Measurements from ENCODE around the gene ARID1B.

ARID1B gene

GRCh38 chr6:156828280-156828703 is 51.1 kb downstream of the ARID1B start:
- no peak for DNase-seq

- DNase-seq, result no peak
Measured at GRCh38 chr6:156830126-156830525, 52.9 kb downstream of the ARID1B start.

DNA sequence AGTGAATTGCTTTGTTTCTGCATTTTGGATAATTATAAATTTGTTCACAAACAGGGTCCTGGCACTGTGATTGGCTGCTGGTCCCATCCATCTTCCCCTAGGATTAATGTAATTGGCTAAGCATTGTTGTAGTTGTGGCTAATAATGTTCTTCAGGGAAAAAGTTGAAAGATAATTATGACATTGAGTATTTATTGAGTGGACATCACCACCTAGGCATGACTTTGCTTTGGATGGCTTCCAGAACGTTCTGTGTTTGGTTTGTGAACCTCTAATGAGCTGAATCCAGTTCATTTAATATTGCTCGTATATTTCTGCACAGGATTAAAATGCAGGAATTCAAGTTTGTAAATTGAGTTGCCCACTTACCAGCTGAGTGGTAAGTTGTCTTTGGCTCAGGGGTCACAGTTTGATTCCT is 55.1 kb downstream of the ARID1B start:
- DNase-seq, result no peak

GRCh38 chr6:156832669-156833068 is 55.5 kb downstream of the ARID1B start:
- DNase-seq, result no peak

GRCh38 chr6:156833755-156834154 is 56.6 kb downstream of the ARID1B start:
- DNase-seq, result no peak

DNA sequence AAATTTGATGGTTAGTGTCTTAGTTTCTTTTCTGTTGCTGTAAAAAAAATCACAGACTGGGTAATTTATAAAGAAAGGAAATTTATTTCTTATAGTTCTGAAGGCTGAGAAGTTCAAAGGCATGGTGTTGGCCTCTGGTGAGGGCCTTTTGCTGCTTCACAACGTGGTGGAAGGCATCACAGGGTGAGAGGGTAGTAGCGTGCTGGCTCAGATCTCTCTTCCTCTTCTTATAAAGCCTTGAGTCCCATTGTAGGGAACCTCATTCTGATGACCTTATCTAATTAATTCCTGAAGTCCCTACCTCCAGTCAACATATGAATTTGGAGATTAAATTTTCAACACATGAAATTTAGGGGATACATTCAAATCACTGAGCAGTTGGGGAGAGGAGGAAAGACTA is 62.0 kb downstream of the ARID1B start:
- DNase-seq, result no peak

- no peak for DNase-seq
Measured at GRCh38 chr6:156839591-156840001, 62.4 kb downstream of the ARID1B start.

DNA sequence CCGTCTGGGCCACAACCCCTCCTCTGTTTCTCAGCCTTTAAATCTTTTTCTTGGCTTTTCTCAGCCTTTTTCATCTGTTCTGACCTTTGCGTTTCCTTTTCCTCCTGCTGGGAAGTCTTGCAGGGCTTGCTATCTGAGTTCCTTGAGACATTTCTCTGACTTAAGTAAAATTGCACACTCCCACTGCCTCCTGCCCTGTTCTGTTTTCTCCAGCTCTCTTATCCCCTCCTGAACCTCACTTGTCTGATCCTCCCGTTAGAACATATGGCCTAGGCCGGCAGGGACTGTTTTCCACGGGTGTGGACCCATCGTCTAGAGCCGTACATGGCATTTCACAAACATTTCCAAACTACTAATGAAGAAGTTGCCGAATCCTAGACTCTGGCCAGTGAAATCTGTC is 63.0 kb downstream of the ARID1B start:
- no peak for DNase-seq

DNA sequence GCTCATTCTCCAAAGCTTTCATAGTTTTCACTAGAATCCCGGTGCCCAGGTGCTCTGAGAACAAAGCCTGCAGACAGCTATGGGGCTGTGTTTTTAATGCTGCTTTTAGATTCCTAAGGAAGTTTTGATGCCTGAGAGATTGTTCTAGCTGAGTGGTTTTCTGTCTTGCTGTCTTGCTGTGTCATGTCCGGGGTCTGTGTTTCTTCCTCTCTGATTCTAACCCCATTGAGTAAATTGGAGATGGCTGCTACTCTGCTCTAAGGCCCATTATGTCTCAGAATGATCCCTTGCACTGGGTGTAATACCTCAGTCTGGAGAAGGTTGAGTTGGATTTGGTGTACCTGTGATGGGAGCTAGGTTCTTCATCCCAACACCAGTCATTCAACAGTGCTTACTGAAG is 63.4 kb downstream of the ARID1B start:
- no peak for DNase-seq

DNA sequence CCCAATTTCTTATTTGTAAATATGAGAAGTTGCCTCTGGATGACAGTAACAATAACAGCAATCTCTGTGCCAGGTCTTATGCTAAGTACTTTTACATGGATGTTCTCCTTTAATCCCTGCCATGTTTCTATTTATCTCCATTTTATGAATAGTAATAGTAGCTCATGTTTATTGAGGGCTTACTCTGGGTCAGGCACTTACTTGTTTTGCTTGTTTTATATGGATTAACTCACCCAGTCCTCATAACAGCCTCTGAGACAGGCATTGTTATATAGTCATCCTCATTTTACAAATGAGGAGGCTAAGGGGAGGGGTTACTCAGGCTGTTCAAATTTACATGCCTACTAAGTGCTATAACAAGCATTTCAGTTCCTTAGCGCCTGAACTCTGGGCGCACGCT is 64.3 kb downstream of the ARID1B start:
- no peak for DNase-seq

DNA sequence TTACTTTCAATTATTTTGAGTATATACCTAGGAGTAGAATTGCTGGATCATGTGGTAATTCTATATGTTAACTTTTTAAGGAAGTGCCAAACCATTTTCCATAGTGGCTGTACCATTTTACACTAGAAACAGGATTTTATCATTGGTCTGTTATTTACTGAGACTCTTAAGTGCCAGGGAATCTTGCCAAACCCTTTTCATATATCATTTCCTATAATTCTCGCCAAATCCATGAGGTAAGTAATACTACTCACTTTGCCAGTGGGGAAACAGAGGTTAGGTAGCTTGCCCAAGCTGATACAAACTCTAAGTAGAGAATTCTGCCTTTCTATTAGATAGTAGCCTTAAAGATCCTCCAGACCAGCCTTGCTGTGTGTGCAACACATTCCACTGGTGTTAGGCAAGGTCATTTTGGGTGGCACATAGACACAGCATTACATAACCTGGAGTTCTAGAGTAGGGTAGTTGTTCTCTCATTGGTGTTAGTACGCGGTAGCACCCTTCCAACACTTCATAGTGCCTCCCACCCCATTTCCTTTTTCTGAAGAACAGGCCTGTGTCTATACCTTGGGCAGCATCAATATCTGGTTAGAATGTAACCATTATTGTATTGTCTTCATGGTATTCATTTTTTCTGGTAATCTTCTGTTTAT is 65.5 kb downstream of the ARID1B start:
- DNase-seq, result no peak

GRCh38 chr6:156844089-156844488 is 66.9 kb downstream of the ARID1B start:
- DNase-seq, result no peak

DNA sequence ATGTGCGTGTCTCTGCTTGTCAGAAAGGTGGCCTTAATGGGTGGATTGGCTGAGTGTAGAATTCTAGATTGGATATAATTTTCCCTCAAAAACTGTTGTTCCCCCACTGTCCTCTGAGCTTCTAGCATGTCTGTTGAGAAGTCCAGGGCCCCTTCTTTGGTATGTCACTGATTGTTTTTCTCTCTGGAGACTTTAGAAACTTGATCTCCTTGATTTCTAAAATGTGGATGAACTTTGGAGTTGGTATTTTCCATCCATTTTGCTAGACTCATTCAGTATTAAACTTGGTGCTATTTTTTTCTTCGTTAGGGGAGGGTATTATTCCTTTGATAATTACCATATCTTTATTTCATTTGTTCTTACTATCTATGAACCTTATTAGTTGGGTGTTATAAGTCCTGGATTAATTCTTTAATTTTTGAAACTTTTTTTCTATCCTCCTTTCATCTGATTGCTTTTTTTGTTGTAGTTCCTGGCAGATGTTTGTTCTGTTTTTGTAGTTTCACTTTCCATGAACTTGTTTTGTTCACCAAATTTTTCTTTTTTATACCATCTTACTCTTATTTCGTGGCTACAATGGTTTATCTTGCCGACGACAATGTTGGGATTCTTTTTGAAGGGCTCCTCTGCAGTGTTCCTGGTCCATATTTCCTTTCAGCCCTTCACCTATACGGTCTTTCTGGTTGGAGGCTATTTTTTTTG is 68.4 kb downstream of the ARID1B start:
- no peak for DNase-seq

DNA sequence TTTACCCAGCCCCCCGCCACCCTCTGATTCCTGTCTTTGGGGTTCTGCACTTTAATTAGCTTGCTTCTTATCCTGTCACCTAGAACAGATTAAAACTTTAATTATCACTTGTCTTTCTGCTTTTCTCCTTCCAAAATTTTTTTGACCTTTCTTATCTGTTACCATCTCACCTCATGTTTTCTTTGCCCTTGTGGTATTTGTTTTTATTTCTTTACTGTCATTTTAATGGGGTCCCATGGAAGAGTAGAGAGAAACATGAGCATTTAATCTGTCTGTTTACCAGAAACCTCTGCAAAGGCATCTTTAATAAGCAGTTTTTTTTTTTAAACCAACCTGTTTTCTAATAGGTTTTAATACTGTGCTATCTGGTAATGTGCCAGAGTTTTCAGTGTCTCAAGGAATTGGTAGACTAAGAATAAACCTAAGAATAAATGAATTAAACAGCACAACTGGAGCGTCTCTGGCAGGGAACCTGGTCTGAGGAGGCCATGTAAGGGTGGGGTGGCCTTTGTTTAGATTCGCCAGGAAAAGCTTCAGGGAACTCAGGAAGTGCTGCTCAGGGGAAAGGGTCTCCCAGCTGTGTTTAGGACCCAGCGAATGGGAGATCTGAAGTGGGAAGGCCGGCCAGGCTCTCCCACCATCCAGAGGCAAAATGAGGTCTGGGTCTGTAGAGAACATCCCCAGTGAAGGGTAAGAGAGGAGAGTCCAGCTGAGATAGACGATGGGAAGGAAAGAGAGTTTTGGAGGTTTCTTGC is 69.8 kb downstream of the ARID1B start:
- no peak for DNase-seq

- no peak for DNase-seq
Measured at GRCh38 chr6:156848123-156848522, 70.9 kb downstream of the ARID1B start.

- DNase-seq, result no peak
Measured at GRCh38 chr6:156848533-156848932, 71.4 kb downstream of the ARID1B start.

DNA sequence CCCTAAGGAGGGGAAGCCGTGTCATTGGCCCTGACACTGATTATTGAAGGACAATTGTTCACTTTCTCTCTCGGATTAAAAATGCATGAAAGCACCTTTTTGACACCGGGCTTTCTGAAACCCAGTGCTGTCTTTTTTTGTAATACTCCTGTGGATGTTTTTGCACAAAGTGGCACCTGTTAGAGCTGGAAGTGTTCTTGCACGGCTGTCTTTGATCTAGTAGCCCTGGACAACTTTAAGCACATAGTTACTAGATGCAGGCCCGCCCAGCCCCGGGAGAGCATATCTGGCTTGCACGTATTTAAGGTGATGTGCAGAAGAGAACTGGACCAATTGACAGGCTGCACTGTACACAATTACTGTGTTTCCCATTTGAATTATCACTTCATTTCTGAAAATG is 72.6 kb downstream of the ARID1B start:
- no peak for DNase-seq

DNA sequence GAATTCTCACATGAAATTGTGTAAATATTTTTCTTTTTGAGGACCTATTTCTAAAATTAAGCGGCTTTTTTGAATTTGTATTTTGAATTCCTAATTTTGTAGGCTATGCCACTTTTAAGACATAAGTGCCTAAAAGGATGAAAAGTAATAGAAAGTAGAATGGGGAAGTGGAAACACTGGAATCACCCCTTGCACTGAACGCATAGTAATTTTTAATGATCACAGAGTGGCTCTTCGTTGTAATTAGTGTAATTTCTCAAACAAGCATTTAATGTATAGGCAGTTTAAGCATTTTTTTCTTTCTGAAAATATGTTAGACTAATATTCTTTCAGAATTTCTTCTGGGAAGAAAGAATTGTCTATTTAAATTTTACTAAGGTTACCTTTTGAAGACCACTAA is 73.2 kb downstream of the ARID1B start:
- no peak for DNase-seq

- no peak for DNase-seq
Measured at GRCh38 chr6:156851454-156851921, 74.3 kb downstream of the ARID1B start.

DNA sequence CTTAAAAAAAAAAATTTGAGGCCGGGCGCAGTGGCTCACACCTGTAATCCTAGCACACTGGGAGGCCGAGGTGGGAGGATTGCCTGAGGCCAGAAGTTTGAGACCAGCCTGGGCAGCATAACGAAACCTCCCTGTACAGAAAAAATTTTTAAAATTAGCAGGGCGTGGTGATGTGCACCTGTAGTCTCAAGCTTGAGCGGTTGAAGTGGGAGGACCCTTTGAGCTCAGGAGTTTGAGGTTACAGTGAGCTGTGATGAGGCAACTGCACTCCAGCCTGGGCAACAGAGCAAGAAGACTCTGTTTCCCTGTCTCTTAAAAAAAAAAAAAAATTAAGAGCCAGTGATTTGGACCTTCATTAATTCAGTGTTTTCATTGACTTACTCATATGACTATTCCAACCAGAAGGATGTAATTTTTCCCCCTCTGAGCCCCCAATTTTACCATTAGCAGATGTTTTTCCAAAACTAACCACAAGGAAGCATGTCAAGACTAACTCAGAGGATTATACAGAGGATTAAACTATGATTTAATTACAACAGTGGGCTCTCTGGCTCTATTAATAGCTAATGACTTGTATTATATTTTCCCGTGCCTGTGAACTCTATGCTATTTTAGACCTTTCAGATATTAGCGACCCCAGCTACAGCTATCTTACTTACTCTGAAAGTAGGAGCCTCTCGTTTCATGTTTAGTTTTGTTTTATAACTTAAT is 75.1 kb downstream of the ARID1B start:
- DNase-seq, result peak; percentile 17

GRCh38 chr6:156852858-156853216 is 75.7 kb downstream of the ARID1B start:
- DNase-seq, result no peak

DNA sequence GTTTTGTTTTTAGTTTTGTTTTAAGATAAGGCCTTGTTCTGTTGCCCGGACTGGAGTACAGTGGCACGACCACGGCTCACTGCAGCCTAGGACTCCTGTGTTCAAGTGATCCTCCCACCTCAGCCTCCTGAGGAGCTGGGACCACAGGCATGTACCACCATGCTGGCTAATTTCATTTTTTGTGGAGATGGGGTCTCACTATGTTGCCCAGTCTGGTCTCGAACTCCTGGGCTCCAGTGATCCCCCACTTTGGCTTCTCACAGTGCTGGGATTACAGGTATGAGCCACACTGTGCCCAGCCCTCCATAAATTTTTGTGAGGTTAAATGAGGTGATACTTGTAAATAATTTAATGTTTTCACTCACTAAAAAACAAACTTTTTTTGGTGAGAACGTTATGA is 76.6 kb downstream of the ARID1B start:
- DNase-seq, result no peak

- DNase-seq, result no peak
Measured at GRCh38 chr6:156854466-156855161, 77.4 kb downstream of the ARID1B start.
